IMR-90 (cell line): ENCODE data around the gene PRSS12. TPM values are rescaled to one million over a fixed set of nuclear protein-coding genes. Genes with fewer than 3 reads are reported as not detected.

Source experiments
- ATAC-seq: fragments of 200-7000 bp; cut with Tn5 transposase; 2 replicates; pipeline ENCODE4 v1.9.1; 2020; ENCODE audit warnings: low read depth, mild to moderate bottlenecking, moderate library complexity
- BruUV-seq: library from RNA; stranded (reverse); fragments of 400-500 nt; replicated peaks from 2 replicates; lab custom pipeline; 2021; lab: Mats Ljungman, UMichigan
- CTCF ChIA-PET: fragments of 300-600 bp; formaldehyde crosslinking; extraction: SDS; loops from one replicate; lab custom pipeline; 2021; ENCODE audit warnings: antibody characterized with exemption; lab: Yijun Ruan, JAX
- POLR2A ChIA-PET: fragments of 300-600 bp; sonication (Branson Sonifier 250); formaldehyde crosslinking; loops from one replicate; lab custom pipeline; 2022; ENCODE audit warnings: antibody characterized with exemption; ENCODE audit not compliant: unreplicated experiment; lab: Charles Lee
- DNase-seq: peaks from one replicate; pipeline ENCODE4 v3.0.0; 2013
- H2AFZ ChIP-seq: replicated peaks from 2 replicates; pipeline ENCODE3; 2013; ENCODE audit warnings: low read length, mild to moderate bottlenecking; ENCODE audit not compliant: poor library complexity
- H2AK5ac ChIP-seq: 2 replicates; pipeline ENCODE4 v1.6.1; 2013; ENCODE audit warnings: low read depth, low read length, inconsistent platforms
- H2AK9ac ChIP-seq: replicated peaks from 2 replicates; pipeline ENCODE3; 2013; ENCODE audit warnings: mild to moderate bottlenecking, low read depth, low read length, moderate library complexity; ENCODE audit not compliant: poor library complexity
- H2BK120ac ChIP-seq: 2 replicates; pipeline ENCODE4 v1.6.1; 2013; ENCODE audit warnings: low read depth, low read length, inconsistent platforms
- H2BK15ac ChIP-seq: 3 replicates; pipeline ENCODE4 v1.6.1; 2013; ENCODE audit warnings: low read depth, low read length, inconsistent platforms
- H2BK20ac ChIP-seq: 2 replicates; pipeline ENCODE4 v1.6.1; 2013; ENCODE audit warnings: low read depth, mild to moderate bottlenecking, inconsistent platforms, low read length, moderate library complexity
- H2BK5ac ChIP-seq: 2 replicates; pipeline ENCODE4 v1.6.1; 2013; ENCODE audit warnings: mild to moderate bottlenecking, low read depth, low read length, inconsistent platforms; ENCODE audit not compliant: poor library complexity, severe bottlenecking
- H3K14ac ChIP-seq: replicated peaks from 2 replicates; pipeline ENCODE4 v1.6.1; 2013; ENCODE audit warnings: low read depth, low read length, inconsistent platforms
- H3K18ac ChIP-seq: 2 replicates; pipeline ENCODE4 v1.6.1; 2013; ENCODE audit warnings: low read depth, low read length, control low read depth
- H3K23ac ChIP-seq: 2 replicates; pipeline ENCODE4 v1.6.1; 2013; ENCODE audit warnings: low read depth, low read length, inconsistent platforms
- H3K27ac ChIP-seq: 2 replicates; pipeline ENCODE4 v1.5.1; 2013; ENCODE audit warnings: mild to moderate bottlenecking, control low read depth, low read length; ENCODE audit not compliant: insufficient read depth
- H3K27me3 ChIP-seq: 2 replicates; pipeline ENCODE4 v1.6.1; 2013; ENCODE audit warnings: low read length; ENCODE audit not compliant: control insufficient read depth, insufficient read depth
- H3K36me3 ChIP-seq: 2 replicates; pipeline ENCODE4 v1.6.1; 2013; ENCODE audit warnings: low read length, mixed read lengths; ENCODE audit not compliant: control insufficient read depth, insufficient read depth
- H3K4ac ChIP-seq: 2 replicates; pipeline ENCODE4 v1.6.1; 2013; ENCODE audit warnings: low read depth, low read length, inconsistent platforms
- H3K4me1 ChIP-seq: 2 replicates; pipeline ENCODE4 v1.6.1; 2013; ENCODE audit warnings: low read length, mixed read lengths; ENCODE audit not compliant: control insufficient read depth, insufficient read depth
- H3K4me2 ChIP-seq: 2 replicates; pipeline ENCODE4 v1.6.1; 2013; ENCODE audit warnings: low read depth, mild to moderate bottlenecking, control low read depth, low read length, moderate library complexity
- H3K4me3 ChIP-seq: 2 replicates; pipeline ENCODE4 v1.5.1; 2013; ENCODE audit warnings: low read depth, mild to moderate bottlenecking, control low read depth, low read length, moderate library complexity; ENCODE audit not compliant: insufficient read depth
- H3K56ac ChIP-seq: 2 replicates; pipeline ENCODE4 v1.6.1; 2013; ENCODE audit warnings: low read length, inconsistent platforms; ENCODE audit not compliant: insufficient read depth; ENCODE audit errors: extremely low read depth
- H3K79me1 ChIP-seq, 2 experiments: 2 replicates each; pipeline ENCODE4 v1.6.1; 2013; ENCODE audit warnings: low read length in 2 of 2, inconsistent platforms in 1 of 2, low read depth in 1 of 2
- H3K9ac ChIP-seq: 2 replicates; pipeline ENCODE4 v1.6.1; 2013; ENCODE audit warnings: low read depth, low read length, control low read depth
- H3K9me1 ChIP-seq: 2 replicates; pipeline ENCODE4 v1.6.1; 2013; ENCODE audit warnings: low read length, inconsistent platforms; ENCODE audit not compliant: insufficient read depth
- H3K9me3 ChIP-seq: 2 replicates; pipeline ENCODE4 v1.6.1; 2013; ENCODE audit warnings: low read length; ENCODE audit not compliant: control insufficient read depth, insufficient read depth
- H4K20me1 ChIP-seq: 2 replicates; pipeline ENCODE4 v1.6.1; 2013; ENCODE audit warnings: low read length, inconsistent platforms; ENCODE audit not compliant: insufficient read depth
- H4K5ac ChIP-seq: 2 replicates; pipeline ENCODE4 v1.6.1; 2013; ENCODE audit warnings: mild to moderate bottlenecking, low read depth, low read length, control low read depth
- H4K8ac ChIP-seq, 2 experiments: 2 replicates each; pipeline ENCODE4 v1.6.1; 2013; ENCODE audit warnings: low read depth in 2 of 2, low read length in 2 of 2, control low read depth in 1 of 2, inconsistent platforms in 1 of 2
- H4K91ac ChIP-seq: 2 replicates; pipeline ENCODE4 v1.6.1; 2013; ENCODE audit warnings: low read depth, low read length, inconsistent platforms; ENCODE audit not compliant: insufficient read depth
- MAZ ChIP-seq: IDR thresholded peaks from 2 replicates; pipeline ENCODE4 v1.6.1; 2012; ENCODE audit warnings: low read depth, mild to moderate bottlenecking, low read length, improper control_type of control experiment, moderate library complexity, borderline replicate concordance
- NFE2L2 ChIP-seq: fragments of 150-350 bp; IDR thresholded peaks from 2 replicates; pipeline ENCODE4 v1.6.1; 2016; ENCODE audit warnings: low read depth, mild to moderate bottlenecking, low read length
- WGBS, 2 experiments: methylation state at CpG; one replicate each; pipeline versions ENCODE4 v1.1.5 to v1.1.7; 2013; ENCODE audit warnings: missing lambda C conversion rate in 2 of 2; ENCODE audit not compliant: insufficient read length in 1 of 2; ENCODE audit errors: extremely low coverage in 2 of 2; 5-methylcytosine and 5-hydroxymethylcytosine counted together
- dilution Hi-C: fragments of 300-500 bp; cut with HindIII; formaldehyde crosslinking; loops from one replicate; pipeline ENCODE4 v1.14.3; 2018; ENCODE audit warnings: low sequenced_read_pairs; ENCODE audit not compliant: unreplicated experiment
- in situ Hi-C: fragments of 300-500 bp; cut with MboI; formaldehyde crosslinking; loops from 3 replicates; pipeline ENCODE4 v1.14.3; 2019; ENCODE audit warnings: low sequenced_read_pairs, inconsistent platforms, mixed read lengths
- intact Hi-C: fragments of 100-400 bp; cut with micrococcal nuclease; formaldehyde crosslinking; loops from 2 replicates; pipeline ENCODE4 v1.10.0; 2022
- polyA plus RNA-seq, 3 experiments: library from polyadenylated mRNA; depleted of rRNA; stranded (reverse); fragments of >200 nt; gene quantifications; 2 replicates each; pipeline ENCODE4 v1.2.3, GENCODE V29; 2012; ENCODE audit warnings: low replicate concordance in 1 of 3
- total RNA-seq: library from RNA; depleted of rRNA; stranded (reverse); fragments of >200 nt; gene quantifications from 2 replicates; pipeline ENCODE4 v1.2.3, GENCODE V29; 2012

The PRSS12 gene
- total and polyA plus RNA-seq, 2 of the 4 experiments (the other 2 are of a cell fraction), result 51.1 to 71.5 TPM

- H2AK9ac ChIP-seq, result no peak overlapping the region
- no peak overlapping the region for H2BK120ac ChIP-seq
- H3K9me1 ChIP-seq, result no peaks in the 10 kb centered on the region
- dilution Hi-C loops (no loop called here), intact Hi-C loops (no loop called here), in situ Hi-C loops (loop anchor here (10.0 to 25.0 kb wide), 2 partner anchors 898 to 1126 kb away; no protein-coding TSS in a partner anchor)
- H2AK5ac ChIP-seq, result no peak overlapping the region
- no peak overlapping the region for H2BK5ac ChIP-seq
- H4K20me1 ChIP-seq, result no peaks in the 10 kb centered on the region
- no peaks in the 10 kb centered on the region for H3K4me1 ChIP-seq
- CTCF ChIA-PET, result no interaction called here
- ATAC-seq, result no peak
- H4K5ac ChIP-seq, result no peak overlapping the region
- H4K91ac ChIP-seq, result no peak overlapping the region
- H3K23ac ChIP-seq, result no peak overlapping the region
- H3K27ac ChIP-seq, result no peak overlapping the region
- no peaks in the 10 kb centered on the region for H3K36me3 ChIP-seq
- H3K18ac ChIP-seq, result no peak overlapping the region
- no peak overlapping the region for H3K9ac ChIP-seq
- no peak overlapping the region for H4K8ac ChIP-seq
- TF ChIP-seq MAZ (no peak), NFE2L2 (no peak)
- H3K4me3 ChIP-seq, result no peak overlapping the region
- H2BK20ac ChIP-seq, result no peak overlapping the region
- no peaks in the 10 kb centered on the region for H3K27me3 ChIP-seq
- BruUV-seq, result no TSS peak
- no peak overlapping the region for H2BK15ac ChIP-seq
- H3K9me3 ChIP-seq, result no peaks in the 10 kb centered on the region
- DNase-seq, result no peak
- H3K4me2 ChIP-seq, result no peak overlapping the region
- no peak overlapping the region for H3K56ac ChIP-seq
- WGBS, 2 experiments, result no CpG with 5 or more reads among the region's 2 CpGs
- no peak overlapping the region for H2AFZ ChIP-seq
- POLR2A ChIA-PET, result no interaction called here
- no peak overlapping the region for H3K14ac ChIP-seq
- no peaks in the 10 kb centered on the region for H3K79me1 ChIP-seq
- no peak overlapping the region for H3K4ac ChIP-seq
These were observed 92.5 kb downstream of the PRSS12 start for GRCh38 chr4:118260309-118260708.
